KOPT-K1 (cell line): ENCODE measurements around the gene CTTN.
"Not testable (repeated sequence)": the region's sequence is repeated elsewhere in the genome, so short reads cannot be mapped to it uniquely, and the experiment has no call there.

ENCODE experiments used
- H3K27ac ChIP-seq: fragments of 200-600 bp; sonication (generic); 2 replicates; pipeline ENCODE4 v1.5.1; 2016; ENCODE audit warnings: antibody characterized with exemption, mild to moderate bottlenecking, low read depth, low read length; ENCODE audit not compliant: poor library complexity, severe bottlenecking
- H3K36me3 ChIP-seq: fragments of 200-600 bp; sonication (generic); 2 replicates; pipeline ENCODE4 v1.5.1; 2017; ENCODE audit warnings: antibody characterized with exemption, mild to moderate bottlenecking, low read length, moderate library complexity; ENCODE audit not compliant: insufficient read depth
- H3K9me3 ChIP-seq: fragments of 200-600 bp; sonication (generic); 2 replicates; pipeline ENCODE4 v1.5.1; 2017; ENCODE audit warnings: antibody characterized with exemption, low read length, mild to moderate bottlenecking; ENCODE audit not compliant: insufficient read depth, poor library complexity, severe bottlenecking

Gene CTTN

DNA sequence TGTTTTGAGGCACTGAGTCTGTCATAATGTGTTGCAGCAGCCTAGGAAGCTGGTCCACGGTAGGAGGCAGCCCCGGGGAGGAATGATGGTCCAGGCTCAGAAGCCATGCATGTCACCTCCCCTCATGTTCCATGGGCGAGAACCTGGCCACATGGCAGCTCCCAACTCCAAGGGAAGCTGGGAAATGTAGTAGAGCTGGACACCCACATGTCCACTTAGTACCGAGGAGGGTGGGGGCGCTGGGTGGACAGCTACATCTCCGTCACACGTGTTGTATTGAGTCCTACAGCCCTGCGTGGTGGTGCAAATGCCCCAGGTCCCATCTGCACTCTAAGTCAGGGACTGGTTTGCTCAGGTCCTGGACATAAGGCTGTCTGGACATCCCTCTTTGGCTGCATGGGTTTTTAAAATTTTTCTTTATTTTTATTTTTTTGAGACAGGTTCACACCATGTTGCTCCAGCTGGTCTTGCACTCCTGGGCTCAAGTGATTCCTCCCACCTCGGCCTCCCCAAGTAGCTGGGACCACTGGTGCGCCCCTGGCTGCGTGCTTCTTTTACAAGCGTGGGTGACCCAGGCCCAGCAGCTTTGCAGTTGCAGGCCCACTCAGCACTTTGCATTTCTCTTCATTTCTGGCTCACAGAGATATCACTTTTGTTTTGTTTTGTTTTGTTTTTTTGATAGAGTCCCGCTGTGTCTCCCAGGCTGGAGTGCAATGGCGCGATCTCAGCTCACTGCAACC lies 3.9 kb upstream of the CTTN start:
- H3K9me3 ChIP-seq: no peaks in the 10 kb centered on the region
- no peak overlapping the region for H3K27ac ChIP-seq
- H3K36me3 ChIP-seq: no peaks in the 10 kb centered on the region

DNA sequence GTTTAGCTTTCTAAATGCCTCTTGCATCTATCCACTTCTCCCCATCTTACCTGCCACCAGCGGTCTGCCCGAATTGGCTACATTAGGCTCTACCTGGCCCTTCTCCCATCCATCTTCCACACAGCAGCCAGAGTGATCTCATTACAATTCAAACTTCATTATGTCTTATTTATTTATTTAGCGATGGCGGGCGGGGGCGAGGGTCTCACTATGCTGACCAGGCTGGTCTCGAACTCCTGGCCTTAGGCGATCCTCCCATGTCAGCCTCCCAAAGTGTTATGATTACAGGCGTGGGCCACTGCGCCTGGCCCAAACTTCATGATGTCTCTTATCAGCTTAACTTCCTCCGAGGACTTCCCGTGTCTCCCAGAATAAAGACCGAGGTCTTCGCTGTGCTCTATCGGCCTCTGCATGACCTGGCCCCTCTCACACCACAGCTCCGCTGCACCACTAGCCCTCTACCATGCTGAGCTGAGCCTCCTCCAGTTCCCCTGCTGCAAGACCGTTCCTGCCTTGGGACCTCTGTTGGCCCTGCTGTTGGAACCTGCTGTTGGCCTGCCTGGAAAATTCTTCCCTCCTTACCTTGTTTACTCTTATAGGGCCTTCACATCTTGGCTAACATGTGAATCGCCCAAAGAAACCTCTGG lies 870 bp upstream of the CTTN start:
- Histone ChIP-seq H3K27ac (no peak overlapping the region), H3K36me3 (no peaks in the 10 kb centered on the region), H3K9me3 (no peaks in the 10 kb centered on the region)

DNA sequence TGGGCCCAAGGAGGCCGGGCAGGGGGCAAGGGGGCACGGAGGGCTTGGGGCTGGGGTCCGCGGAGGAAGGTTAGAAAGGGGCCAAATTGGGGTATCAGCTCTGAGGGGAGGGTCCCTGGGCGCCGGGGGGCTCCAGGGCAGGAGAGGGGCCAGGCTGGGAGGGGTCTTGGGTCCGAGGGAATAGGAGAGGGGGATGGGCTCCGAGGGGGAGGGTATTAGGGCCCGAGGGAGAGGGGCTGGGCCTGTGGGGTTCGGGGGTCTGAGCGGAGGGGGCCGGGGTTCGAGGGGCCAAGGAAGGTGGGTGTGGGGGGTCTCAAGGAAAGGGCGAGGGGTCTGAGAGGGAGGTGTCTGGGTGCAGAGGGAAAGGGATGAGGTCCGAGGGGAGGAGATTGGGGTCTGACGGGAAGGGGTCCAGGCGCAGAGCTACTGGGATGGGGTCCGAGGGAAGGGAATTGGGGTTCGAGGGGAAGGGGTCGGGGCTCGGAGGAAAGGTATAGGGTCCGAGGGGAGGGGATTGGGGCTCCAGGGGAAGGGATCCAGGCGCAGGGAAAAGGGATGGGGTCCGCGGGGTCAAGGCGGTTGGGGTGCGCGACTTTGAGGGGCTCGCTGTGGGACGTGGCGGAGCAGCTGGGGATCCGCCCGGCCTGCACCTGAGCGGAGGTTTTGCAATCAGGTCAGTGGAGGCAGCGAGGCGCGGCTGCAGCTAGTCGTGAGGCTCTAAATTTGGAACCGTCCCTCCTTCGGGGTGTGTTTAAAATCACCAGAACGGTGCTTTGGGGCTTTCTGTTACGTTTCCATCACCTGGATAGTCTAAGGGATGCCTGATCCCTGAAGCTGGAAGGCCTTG lies 728 bp downstream of the CTTN start:
- H3K36me3 ChIP-seq: no peaks in the 10 kb centered on the region
- no peak overlapping the region for H3K27ac ChIP-seq
- H3K9me3 ChIP-seq: no peaks in the 10 kb centered on the region

DNA sequence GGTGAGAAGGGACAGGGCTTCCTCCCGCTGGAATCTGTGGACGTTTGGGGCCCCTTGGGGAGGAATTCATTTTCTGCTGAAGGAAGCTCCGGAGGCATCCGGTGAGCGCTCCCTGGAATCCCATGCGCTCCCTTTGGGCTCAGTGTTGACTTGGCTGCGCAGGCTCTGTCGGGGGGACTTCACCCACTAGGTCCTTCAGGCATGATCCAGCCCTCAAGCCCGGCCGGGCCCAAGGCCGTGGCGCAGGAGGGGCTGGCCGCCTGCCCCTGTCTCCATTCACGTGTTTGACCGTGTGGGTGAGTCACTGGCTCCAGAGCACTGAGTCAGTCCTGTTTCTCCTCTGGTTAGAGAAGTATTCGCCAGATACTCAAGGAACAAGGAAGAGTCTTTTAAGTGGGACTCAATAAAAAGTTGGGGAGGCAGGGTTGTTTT lies 1.4 kb downstream of the CTTN start:
- Histone ChIP-seq H3K27ac (no peak overlapping the region), H3K9me3 (no peaks in the 10 kb centered on the region), H3K36me3 (no peaks in the 10 kb centered on the region)

DNA sequence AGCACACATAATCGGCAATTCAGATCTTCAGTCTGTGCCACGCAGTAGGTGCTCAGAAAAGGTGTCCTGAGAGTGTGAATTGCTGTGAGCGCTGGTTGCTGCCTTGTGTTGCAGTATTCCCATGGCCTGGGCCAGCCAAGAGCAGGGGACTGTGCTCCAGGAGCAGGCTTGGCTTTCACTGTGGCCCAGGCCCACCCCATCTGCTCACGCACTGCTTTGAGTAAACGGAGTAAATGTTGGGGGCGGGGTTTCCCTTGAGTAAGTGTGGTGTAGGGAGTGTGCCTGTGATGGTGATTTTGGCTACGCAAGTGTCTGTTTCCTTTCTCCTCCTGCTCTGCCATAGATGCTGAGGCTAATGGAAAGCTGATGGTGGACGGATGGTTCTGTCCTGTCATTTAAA lies 2.3 kb downstream of the CTTN start:
- Histone ChIP-seq H3K9me3 (no peaks in the 10 kb centered on the region), H3K27ac (no peak overlapping the region), H3K36me3 (no peaks in the 10 kb centered on the region)

DNA sequence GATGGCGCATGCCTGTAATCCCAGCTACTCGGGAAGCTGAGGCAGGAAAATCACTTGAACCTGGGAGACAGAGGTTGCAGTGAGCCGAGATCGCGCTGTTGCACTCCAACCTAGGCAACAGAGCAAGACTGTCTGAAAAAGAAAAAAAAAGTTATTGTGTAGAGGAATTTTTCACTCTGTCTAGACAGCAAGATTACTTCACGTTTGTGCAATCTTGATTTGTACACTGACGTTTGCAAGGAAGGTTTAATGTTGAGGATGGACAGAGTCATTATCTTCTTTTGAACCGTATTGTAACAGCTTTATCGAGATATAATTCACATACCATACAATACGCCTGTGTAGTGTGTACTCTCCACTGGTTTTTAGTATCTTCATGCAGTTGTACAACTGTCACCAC lies 3.7 kb downstream of the CTTN start:
- Histone ChIP-seq H3K36me3 (no peaks in the 10 kb centered on the region), H3K27ac (no peak overlapping the region), H3K9me3 (no peaks in the 10 kb centered on the region)

DNA sequence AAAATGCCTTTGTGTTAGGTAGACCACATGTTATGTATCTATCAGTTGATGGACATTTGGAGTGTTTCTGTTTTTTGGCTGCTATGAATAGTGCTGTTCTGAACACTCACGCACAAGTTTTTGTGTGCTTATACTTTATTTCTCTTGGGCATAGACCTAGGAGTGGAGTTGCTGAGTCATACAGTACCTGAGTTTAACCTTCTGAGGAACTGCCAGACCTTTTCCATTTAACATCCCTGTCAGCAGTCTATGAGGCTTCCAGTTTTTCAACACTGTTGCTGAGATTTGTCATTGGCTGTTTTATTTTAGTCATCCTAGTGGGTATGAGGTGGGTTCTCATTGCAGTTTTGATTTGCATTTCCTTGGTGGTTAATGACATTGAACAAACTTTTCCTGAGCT lies 4.4 kb downstream of the CTTN start:
- no peaks in the 10 kb centered on the region for H3K36me3 ChIP-seq
- H3K27ac ChIP-seq: no peak overlapping the region
- no peaks in the 10 kb centered on the region for H3K9me3 ChIP-seq

DNA sequence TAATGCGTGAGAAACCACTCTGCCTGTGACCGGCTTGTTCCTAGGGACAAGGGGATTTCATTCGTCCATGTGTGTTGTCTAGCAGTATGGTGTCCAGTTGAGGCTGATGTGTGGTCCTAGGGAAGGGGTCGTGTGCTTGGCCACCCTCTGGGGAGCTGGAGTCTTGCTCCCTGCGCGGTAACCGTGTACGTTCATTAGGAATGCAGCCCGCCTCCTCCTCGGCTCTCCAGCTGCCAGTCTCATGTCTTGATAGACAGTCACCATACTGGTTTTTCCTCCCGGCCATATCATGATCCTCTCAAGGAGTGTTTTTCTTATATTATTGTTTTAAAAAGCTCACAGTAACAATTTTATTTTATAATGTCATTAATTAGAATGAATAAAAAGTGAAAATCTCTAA lies 5.9 kb downstream of the CTTN start:
- Histone ChIP-seq H3K36me3 (no peaks in the 10 kb centered on the region), H3K9me3 (no peaks in the 10 kb centered on the region), H3K27ac (no peak overlapping the region)

DNA sequence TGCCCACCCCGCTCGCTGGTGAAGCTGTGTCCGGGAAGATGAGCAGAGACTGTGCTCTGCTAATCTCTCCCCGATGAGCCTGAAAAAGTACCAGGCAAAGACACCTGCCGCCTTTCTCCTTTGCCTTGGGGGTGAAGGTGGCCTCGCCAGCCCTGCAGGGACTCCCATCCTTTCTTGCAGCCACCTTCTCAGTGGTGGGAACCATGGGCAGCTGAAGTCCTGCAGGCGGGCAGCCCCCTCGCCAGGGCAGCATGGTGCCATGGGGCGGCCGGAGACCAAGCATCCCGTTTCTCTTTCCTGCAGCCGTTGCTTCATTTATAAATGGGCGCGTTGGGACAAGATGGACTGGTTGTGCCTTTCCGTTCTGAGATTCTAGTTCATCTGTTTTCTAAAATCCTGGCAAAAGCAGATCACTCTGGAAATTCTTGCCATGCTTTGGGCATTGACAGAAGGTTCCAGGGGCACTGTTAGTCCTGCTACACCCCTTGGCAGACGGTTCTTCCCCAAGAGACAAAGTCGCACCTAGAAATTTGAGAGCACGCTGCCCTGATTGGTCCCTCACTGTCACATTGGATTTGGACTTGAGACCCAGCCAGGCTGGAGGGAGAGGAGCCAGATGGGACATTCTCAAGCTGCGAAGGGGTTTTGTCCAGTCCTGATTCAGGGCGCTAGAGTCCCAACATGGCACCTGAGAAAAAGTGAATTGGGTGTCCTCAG lies 7.5 kb downstream of the CTTN start:
- Histone ChIP-seq H3K27ac (no peak overlapping the region), H3K9me3 (no peaks in the 10 kb centered on the region), H3K36me3 (no peaks in the 10 kb centered on the region)

DNA sequence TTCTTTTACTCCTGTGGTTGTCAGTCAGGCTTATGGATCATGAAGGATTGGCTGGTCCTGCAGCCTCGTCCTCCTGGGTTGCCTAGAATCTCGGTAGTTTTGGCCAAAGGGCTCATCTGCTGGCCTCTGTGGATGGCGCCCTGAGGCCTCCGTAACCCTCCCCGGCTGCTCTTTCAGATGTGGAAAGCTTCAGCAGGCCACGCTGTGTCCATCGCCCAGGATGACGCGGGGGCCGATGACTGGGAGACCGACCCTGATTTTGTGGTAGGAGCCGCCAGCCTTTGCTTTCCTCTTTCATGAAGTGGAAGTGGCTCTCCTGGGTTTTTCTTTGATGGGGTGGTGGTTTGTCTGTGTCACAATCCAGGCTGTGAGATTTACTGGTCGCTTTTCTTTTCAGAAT lies 8.8 kb downstream of the CTTN start:
- Histone ChIP-seq H3K36me3 (no peaks in the 10 kb centered on the region), H3K9me3 (no peaks in the 10 kb centered on the region), H3K27ac (no peak overlapping the region)

DNA sequence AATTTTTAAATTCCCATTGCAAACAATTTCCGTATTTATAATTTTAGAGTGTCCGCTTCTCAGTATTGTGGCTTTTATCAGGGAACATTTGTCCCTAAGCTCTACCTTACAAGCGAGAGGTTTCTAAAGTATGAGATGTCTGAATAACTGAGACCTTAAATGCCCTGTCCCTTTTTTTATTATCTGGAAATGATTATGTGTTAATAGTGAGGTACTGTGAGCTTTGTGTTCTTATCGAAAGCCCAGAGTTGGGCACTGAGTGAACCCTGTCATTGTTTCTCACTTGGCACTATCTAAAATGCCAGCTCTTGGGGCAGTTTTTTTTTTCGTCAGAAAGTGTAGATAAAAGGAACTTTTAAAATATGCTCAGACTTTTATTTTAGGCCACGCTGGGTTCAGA lies 9.5 kb downstream of the CTTN start:
- no peaks in the 10 kb centered on the region for H3K9me3 ChIP-seq
- no peaks in the 10 kb centered on the region for H3K36me3 ChIP-seq

DNA sequence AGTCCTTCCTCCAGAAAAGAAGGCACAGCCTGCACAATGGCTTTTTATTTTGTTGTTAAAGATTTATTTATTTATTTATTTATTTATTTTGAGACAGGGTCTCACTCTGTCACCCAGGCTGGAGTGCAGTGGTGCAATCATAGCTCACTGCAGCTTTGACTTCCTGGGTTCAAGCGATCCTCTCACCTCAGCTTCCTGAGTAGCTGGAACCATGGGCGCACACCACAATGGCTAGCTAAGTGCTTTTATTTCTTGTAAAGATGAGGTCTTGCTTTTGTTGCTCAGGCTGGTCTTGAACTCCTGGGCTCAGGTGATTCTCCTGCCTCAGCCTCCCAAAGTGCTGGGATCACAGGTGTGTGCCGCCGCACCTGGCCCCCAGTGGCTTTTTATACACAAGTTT lies 10.0 kb downstream of the CTTN start:
- H3K27ac ChIP-seq, H3K36me3 ChIP-seq, H3K9me3 ChIP-seq: not testable (repeated sequence)

More for the DNA sequence above, 9.5 kb downstream of the CTTN start:
- H3K27ac ChIP-seq: no peak overlapping the region

DNA sequence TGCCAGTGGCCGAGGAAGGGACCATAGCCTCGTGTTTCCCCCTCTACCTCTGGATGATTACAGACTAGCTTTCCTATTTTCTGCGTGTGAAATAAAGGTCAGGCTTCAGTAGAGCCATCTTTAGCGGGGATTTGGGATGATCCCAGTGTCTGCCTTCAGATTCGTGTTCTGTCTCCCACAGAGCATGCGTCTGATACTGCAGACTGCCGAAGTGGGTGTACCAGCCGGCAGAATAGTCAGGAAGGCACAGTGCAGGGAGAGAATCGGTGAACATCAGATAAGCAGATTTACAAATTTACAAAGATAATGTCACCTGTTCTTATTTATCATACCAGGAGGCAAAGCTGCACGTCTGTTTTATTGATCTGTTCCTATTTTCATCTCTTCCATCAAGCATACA lies 11.1 kb downstream of the CTTN start:
- Histone ChIP-seq H3K9me3 (no peaks in the 10 kb centered on the region), H3K36me3 (no peaks in the 10 kb centered on the region), H3K27ac (no peak overlapping the region)

DNA sequence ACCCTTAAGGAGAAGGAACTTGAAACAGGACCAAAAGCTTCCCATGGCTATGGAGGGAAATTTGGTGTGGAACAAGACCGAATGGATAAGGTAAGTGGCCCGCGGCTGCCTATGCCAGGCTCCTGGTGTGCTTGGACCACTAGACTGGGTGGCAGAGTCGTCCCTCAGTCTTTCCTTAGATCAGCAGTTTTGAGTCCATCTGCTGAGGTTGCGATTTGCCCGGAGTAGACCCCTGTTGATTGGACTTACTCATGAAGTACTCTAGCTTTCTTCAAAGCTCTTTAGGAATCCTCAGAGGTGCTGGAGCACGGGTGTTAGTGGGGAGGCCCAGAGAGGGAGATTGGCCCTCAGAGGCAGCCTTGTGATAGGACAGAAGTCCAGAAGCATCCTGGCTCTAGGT lies 11.5 kb downstream of the CTTN start:
- Histone ChIP-seq H3K36me3 (no peaks in the 10 kb centered on the region), H3K9me3 (no peaks in the 10 kb centered on the region), H3K27ac (no peak overlapping the region)
